ENCODE data around the gene INPP5E. TPM values are rescaled to one million over a fixed set of nuclear protein-coding genes. Genes with fewer than 3 reads are reported as not detected.

Gene INPP5E
- total and polyA plus RNA-seq, 12 donors: 6.6 to 16.8 (median 9.3) TPM

- intact Hi-C loops (cut with DNase I): no loop called here
- DNase-seq (no peak), ATAC-seq (no peak)
- Histone ChIP-seq H3K4me3 (no peak overlapping the region), H3K4me1 (no peaks in the 10 kb centered on the region), H3K36me3 (peaks cover 15 to 100% (median 90%) of the 10 kb centered on the region in 9 donors), H3K27me3 (no peaks in the 10 kb centered on the region), H3K9me3 (no peaks in the 10 kb centered on the region), H3K27ac (no peak overlapping the region)
- 95 to 97% methylated on average over 30 of the region's 30 CpGs for WGBS, 2 donors
- no peak for TF ChIP-seq CTCF (IDR thresholded peaks at IDR 0.05)
Measured at GRCh38 chr9:136466155-136466541, 26.5 kb upstream of the INPP5E start.

DNA sequence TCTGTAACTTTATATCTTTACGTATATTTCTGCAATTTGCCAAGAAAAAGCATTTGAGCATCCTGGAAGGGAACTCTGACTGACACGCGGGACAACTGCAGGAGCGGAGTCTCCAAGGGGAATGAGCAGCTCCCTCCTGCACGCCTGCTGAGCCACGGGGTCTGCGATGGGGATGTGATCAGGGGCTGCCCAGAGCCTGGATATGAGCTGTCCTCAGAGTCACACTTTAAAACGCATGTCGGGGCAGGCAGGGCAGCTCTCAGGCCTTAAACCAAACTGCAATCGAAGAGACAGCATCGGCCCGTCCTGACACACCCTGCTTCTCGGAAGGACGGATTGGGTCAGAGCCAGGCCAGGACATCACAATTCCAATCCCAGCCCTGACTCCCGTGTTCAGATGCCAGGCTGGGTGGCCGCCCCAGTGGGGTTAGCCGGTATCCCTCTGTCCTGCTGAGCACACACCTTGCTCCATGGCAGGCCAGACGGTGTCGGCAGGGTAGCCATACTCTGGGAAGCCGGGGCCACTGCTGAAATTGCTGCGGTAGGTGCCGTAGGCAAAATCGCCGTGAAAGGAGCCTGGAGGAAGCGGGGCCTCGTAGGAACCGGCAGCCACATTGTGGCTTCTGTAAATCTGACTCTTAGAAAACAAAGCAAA, 26.0 kb upstream of the INPP5E start:
- Histone ChIP-seq H3K4me3 (no peak overlapping the region), H3K27ac (no peak overlapping the region), H3K9me3 (no peaks in the 10 kb centered on the region), H3K27me3 (no peaks in the 10 kb centered on the region), H3K4me1 (no peaks in the 10 kb centered on the region), H3K36me3 (peaks cover 13 to 100% (median 90%) of the 10 kb centered on the region in 9 donors)
- intact Hi-C loops (cut with DNase I): no loop called here
- 93 to 94% methylated on average over 27 of the region's 27 CpGs for WGBS, 2 donors
- DNase-seq (no peak), ATAC-seq (no peak)
- no peak for TF ChIP-seq CTCF (IDR thresholded peaks at IDR 0.05)

DNA sequence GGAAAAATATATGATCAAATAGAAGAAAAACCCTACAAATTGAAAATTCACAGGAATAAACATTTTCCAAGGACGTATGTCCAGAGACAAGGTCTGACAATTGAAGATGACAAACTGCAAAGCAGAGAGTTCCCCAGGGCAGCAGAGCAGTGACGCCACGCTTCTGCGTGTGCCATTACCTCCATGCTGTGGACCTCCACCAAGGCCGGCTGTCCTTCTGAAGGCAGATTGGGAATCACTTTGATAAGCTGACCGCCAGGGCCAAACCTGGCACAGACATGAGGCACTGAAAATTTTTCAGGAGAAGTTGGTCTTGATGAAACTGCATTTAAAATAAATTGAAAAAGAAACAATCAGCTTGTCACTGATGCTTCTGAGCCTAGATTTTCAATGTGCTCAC, 24.6 kb upstream of the INPP5E start:
- H3K27ac ChIP-seq: no peak overlapping the region
- 91 to 93% methylated on average over 6 of the region's 6 CpGs for WGBS, 2 donors
- TF ChIP-seq CTCF (IDR thresholded peaks at IDR 0.05): no peak
- H3K4me3 ChIP-seq: no peak overlapping the region
- H3K27me3 ChIP-seq: no peaks in the 10 kb centered on the region
- H3K9me3 ChIP-seq: no peaks in the 10 kb centered on the region
- H3K4me1 ChIP-seq: no peaks in the 10 kb centered on the region
- no peak for DNase-seq
- intact Hi-C loops (cut with DNase I): no loop called here
- H3K36me3 ChIP-seq: peaks cover 4 to 100% (median 90%) of the 10 kb centered on the region in 9 donors
- ATAC-seq: no peak

DNA sequence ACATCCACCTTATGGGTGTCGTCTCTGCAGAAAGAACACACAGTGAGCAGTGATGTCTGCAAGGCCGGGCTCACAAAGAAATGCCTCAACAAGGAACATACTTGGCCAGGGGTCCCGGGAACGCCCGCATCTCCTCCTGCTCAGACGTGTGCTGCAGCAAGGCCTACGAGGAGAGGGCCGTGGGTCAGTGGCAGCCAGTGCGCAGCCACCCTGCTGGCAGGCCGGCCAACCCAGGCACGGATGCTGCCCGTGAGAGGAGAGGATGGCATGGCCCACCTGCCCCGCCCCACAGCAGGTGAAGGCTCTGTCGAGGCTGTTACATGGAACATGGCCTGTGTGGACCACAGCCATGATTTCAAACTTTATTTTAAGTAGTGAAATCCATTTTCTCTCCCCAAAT, 23.9 kb upstream of the INPP5E start:
- no peak for TF ChIP-seq CTCF (IDR thresholded peaks at IDR 0.05)
- DNase-seq: no peak
- Histone ChIP-seq H3K27ac (no peak overlapping the region), H3K36me3 (peaks cover 4 to 100% (median 95%) of the 10 kb centered on the region in 9 donors), H3K4me3 (no peak overlapping the region), H3K4me1 (no peaks in the 10 kb centered on the region), H3K9me3 (no peaks in the 10 kb centered on the region), H3K27me3 (no peaks in the 10 kb centered on the region)
- intact Hi-C loops (cut with DNase I): no loop called here
- no peak for ATAC-seq
- 94% methylated on average over 14 of the region's 14 CpGs for WGBS, 2 donors

All from heart right ventricle (tissue), 16 donors.